GM15510 (cell line): ENCODE data around the gene PMPCA.

ENCODE experiments used
- POLR2A ChIP-seq: IDR thresholded peaks from 3 replicates; pipeline ENCODE4 v1.6.1; 2011; ENCODE audit warnings: borderline replicate concordance; ENCODE audit not compliant: insufficient read length; ENCODE audit errors: extremely low read depth

The PMPCA gene

GRCh38 chr9:136411378-136411777 is 920 bp downstream of the PMPCA start:
- no peak for TF ChIP-seq POLR2A

GRCh38 chr9:136412962-136413361 is 2.5 kb downstream of the PMPCA start:
- TF ChIP-seq POLR2A: no peak

GRCh38 chr9:136416427-136416826 is 6.0 kb downstream of the PMPCA start:
- no peak for TF ChIP-seq POLR2A

- TF ChIP-seq POLR2A: no peak
Measured at GRCh38 chr9:136416914-136417313, 6.5 kb downstream of the PMPCA start.

- TF ChIP-seq POLR2A: no peak
Measured at GRCh38 chr9:136418182-136419091, 8.0 kb downstream of the PMPCA start.

GRCh38 chr9:136419092-136419420 is 8.6 kb downstream of the PMPCA start:
- TF ChIP-seq POLR2A: no peak

- no peak for TF ChIP-seq POLR2A
Measured at GRCh38 chr9:136421791-136422190, 11.3 kb downstream of the PMPCA start.

GRCh38 chr9:136422876-136423275 is 12.4 kb downstream of the PMPCA start:
- no peak for TF ChIP-seq POLR2A

- TF ChIP-seq POLR2A: no peak
Measured at GRCh38 chr9:136423432-136424146, 13.1 kb downstream of the PMPCA start.

GRCh38 chr9:136424750-136425362 is 14.4 kb downstream of the PMPCA start:
- TF ChIP-seq POLR2A: no peak

- no peak for TF ChIP-seq POLR2A
Measured at GRCh38 chr9:136426787-136427186, 16.3 kb downstream of the PMPCA start.

- no peak for TF ChIP-seq POLR2A
Measured at GRCh38 chr9:136429075-136429628, 18.7 kb downstream of the PMPCA start.

- no peak for TF ChIP-seq POLR2A
Measured at GRCh38 chr9:136429683-136430491, 19.4 kb downstream of the PMPCA start.

GRCh38 chr9:136430588-136431234 is 20.3 kb downstream of the PMPCA start:
- no peak for TF ChIP-seq POLR2A
